Measurements from ENCODE around the gene RGS11. TPM values are rescaled to one million over a fixed set of nuclear protein-coding genes. Genes with fewer than 3 reads are reported as not detected.

Gene RGS11
- polyA plus RNA-seq, 1 donor from 2014 or later = 3.5 TPM

DNA sequence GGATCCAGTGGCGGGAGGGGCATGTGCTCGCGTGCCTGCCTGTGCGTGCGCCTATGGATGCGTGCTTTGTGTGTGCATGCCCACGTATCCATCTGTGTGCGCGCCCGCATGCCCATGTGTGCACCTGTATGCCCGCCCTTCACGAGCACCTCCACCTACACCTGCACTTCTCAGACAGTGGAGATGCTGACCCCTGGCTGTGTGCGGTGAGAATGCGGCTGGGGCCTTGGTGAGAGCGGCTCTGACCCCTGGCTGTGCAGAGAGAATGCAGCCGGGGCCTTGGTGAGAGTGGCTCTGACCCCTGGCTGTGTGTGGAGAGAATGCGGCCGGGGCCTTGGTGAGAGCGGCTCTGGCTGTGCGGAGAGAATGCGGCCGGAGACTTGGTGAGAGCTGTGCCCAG is 42.9 kb upstream of the RGS11 start:
- H3K27me3 ChIP-seq (ENCODE audit: insufficient read depth, low read depth, low read length) = no peaks in the 10 kb centered on the region
- TF ChIP-seq, protein P1, sequence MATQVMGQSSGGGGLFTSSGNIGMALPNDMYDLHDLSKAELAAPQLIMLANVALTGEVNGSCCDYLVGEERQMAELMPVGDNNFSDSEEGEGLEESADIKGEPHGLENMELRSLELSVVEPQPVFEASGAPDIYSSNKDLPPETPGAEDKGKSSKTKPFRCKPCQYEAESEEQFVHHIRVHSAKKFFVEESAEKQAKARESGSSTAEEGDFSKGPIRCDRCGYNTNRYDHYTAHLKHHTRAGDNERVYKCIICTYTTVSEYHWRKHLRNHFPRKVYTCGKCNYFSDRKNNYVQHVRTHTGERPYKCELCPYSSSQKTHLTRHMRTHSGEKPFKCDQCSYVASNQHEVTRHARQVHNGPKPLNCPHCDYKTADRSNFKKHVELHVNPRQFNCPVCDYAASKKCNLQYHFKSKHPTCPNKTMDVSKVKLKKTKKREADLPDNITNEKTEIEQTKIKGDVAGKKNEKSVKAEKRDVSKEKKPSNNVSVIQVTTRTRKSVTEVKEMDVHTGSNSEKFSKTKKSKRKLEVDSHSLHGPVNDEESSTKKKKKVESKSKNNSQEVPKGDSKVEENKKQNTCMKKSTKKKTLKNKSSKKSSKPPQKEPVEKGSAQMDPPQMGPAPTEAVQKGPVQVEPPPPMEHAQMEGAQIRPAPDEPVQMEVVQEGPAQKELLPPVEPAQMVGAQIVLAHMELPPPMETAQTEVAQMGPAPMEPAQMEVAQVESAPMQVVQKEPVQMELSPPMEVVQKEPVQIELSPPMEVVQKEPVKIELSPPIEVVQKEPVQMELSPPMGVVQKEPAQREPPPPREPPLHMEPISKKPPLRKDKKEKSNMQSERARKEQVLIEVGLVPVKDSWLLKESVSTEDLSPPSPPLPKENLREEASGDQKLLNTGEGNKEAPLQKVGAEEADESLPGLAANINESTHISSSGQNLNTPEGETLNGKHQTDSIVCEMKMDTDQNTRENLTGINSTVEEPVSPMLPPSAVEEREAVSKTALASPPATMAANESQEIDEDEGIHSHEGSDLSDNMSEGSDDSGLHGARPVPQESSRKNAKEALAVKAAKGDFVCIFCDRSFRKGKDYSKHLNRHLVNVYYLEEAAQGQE (IDR thresholded peaks at IDR 0.05; ENCODE audit: borderline replicate concordance) = no peak
- TF ChIP-seq EP300 (conservative IDR thresholded peaks at IDR 0.05; ENCODE audit: poor library complexity, severe bottlenecking) (no peak), SMC3 (conservative IDR thresholded peaks at IDR 0.05; ENCODE audit: poor library complexity) (no peak), EZH2 (IDR thresholded peaks at IDR 0.05; ENCODE audit: borderline replicate concordance, insufficient read depth, low read length, poor library complexity, severe bottlenecking) (no peak), TAF1 (IDR thresholded peaks at IDR 0.05; ENCODE audit: low read depth) (no peak), POLR2AphosphoS5 (IDR thresholded peaks at IDR 0.05) (no peak), MXI1 (conservative IDR thresholded peaks at IDR 0.05; ENCODE audit: poor library complexity, severe bottlenecking) (no peak), RAD21 (conservative IDR thresholded peaks at IDR 0.05) (no peak)
- TF ChIP-seq, protein P2, sequence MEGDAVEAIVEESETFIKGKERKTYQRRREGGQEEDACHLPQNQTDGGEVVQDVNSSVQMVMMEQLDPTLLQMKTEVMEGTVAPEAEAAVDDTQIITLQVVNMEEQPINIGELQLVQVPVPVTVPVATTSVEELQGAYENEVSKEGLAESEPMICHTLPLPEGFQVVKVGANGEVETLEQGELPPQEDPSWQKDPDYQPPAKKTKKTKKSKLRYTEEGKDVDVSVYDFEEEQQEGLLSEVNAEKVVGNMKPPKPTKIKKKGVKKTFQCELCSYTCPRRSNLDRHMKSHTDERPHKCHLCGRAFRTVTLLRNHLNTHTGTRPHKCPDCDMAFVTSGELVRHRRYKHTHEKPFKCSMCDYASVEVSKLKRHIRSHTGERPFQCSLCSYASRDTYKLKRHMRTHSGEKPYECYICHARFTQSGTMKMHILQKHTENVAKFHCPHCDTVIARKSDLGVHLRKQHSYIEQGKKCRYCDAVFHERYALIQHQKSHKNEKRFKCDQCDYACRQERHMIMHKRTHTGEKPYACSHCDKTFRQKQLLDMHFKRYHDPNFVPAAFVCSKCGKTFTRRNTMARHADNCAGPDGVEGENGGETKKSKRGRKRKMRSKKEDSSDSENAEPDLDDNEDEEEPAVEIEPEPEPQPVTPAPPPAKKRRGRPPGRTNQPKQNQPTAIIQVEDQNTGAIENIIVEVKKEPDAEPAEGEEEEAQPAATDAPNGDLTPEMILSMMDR (IDR thresholded peaks at IDR 0.05; ENCODE audit: poor library complexity, severe bottlenecking) = no peak
- peaks cover 4% of the 10 kb centered on the region for H3K79me2 ChIP-seq (replicated peaks; ENCODE audit: insufficient read depth, low read length)

DNA sequence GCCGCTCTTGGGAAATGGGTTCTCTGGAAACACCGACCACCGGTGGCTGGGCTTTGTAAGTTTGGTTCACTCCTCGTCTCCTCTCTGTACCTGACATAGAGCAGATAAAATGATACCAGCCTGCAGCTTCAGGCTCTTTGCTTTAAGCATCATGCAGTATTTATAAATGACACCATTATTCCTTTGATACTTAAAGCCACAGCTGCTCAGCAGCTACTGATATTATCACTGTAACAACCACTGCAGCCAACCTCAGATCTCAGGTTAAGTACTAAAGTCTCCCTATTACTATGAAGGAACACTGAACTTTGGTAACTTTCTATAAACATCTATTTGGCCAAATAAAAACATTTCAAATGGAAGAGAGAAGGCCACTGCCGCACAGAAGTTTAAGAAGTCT is 41.8 kb upstream of the RGS11 start:
- Histone ChIP-seq H3K9ac (ENCODE audit: low read length) (no peak overlapping the region), H3K27ac (ENCODE audit: low read length) (no peak overlapping the region), H3K4me2 (ENCODE audit: low read length) (no peak overlapping the region), H4K20me1 (ENCODE audit: insufficient read depth) (no peaks in the 10 kb centered on the region), H3K9me2 (ENCODE audit: insufficient read depth, low read length) (no peaks in the 10 kb centered on the region), H3K4me3 (ENCODE audit: low read length) (no peak overlapping the region), H3K79me2 (replicated peaks; ENCODE audit: insufficient read depth, low read length) (peaks cover 4% of the 10 kb centered on the region), H3K9me3 (ENCODE audit: low read length) (no peaks in the 10 kb centered on the region), H3K27me3 (ENCODE audit: insufficient read depth, low read depth, low read length) (no peaks in the 10 kb centered on the region), H2AFZ (ENCODE audit: low read depth, low read length) (no peak overlapping the region), H3K36me3 (ENCODE audit: insufficient read depth, low read length) (no peaks in the 10 kb centered on the region), H3F3A (ENCODE audit: insufficient read depth, low read length, poor library complexity, severe bottlenecking) (no peaks in the 10 kb centered on the region)
- TF ChIP-seq RAD21 (conservative IDR thresholded peaks at IDR 0.05) = no peak
- no peak for TF ChIP-seq POLR2AphosphoS5 (IDR thresholded peaks at IDR 0.05)
- no peak for TF ChIP-seq EZH2 (IDR thresholded peaks at IDR 0.05; ENCODE audit: borderline replicate concordance, insufficient read depth, low read length, poor library complexity, severe bottlenecking)
- TF ChIP-seq MXI1 (conservative IDR thresholded peaks at IDR 0.05; ENCODE audit: poor library complexity, severe bottlenecking) = no peak
- TF ChIP-seq SMC3 (conservative IDR thresholded peaks at IDR 0.05; ENCODE audit: poor library complexity) = no peak
- no peak for TF ChIP-seq EP300 (conservative IDR thresholded peaks at IDR 0.05; ENCODE audit: poor library complexity, severe bottlenecking)
- TF ChIP-seq, protein P1 (IDR thresholded peaks at IDR 0.05; ENCODE audit: borderline replicate concordance) = no peak
- no peak for TF ChIP-seq TAF1 (IDR thresholded peaks at IDR 0.05; ENCODE audit: low read depth)
- TF ChIP-seq, protein P2 (IDR thresholded peaks at IDR 0.05; ENCODE audit: poor library complexity, severe bottlenecking) = no peak

More for the DNA sequence above, 42.9 kb upstream of the RGS11 start:
- no peak overlapping the region for H3K4me3 ChIP-seq (ENCODE audit: low read length)
- H3K9me2 ChIP-seq (ENCODE audit: insufficient read depth, low read length) = no peaks in the 10 kb centered on the region
- no peaks in the 10 kb centered on the region for H3K36me3 ChIP-seq (ENCODE audit: insufficient read depth, low read length)
- H3F3A ChIP-seq (ENCODE audit: insufficient read depth, low read length, poor library complexity, severe bottlenecking) = no peaks in the 10 kb centered on the region
- no peak overlapping the region for H3K9ac ChIP-seq (ENCODE audit: low read length)
- H2AFZ ChIP-seq (ENCODE audit: low read depth, low read length) = no peak overlapping the region
- H4K20me1 ChIP-seq (ENCODE audit: insufficient read depth) = no peaks in the 10 kb centered on the region
- no peaks in the 10 kb centered on the region for H3K9me3 ChIP-seq (ENCODE audit: low read length)
- H3K27ac ChIP-seq (ENCODE audit: low read length) = no peak overlapping the region
- H3K4me2 ChIP-seq (ENCODE audit: low read length) = no peak overlapping the region

Measured in neural cell (in vitro differentiated cells).